HFF-Myc (cell line): ENCODE measurements around the gene TAF10.
A peak's percentile ranks its signal among the peaks of the same experiment; 100 is the strongest.

Experiments used
- DNase-seq: peaks from one replicate; pipeline ENCODE4 v3.0.0-alpha.2; 2011; ENCODE audit warnings: low read depth; ENCODE audit errors: extremely low read depth
- H3K4me3 ChIP-seq: replicated peaks from 2 replicates; pipeline ENCODE4 v1.5.1; 2011; ENCODE audit warnings: low read depth, mild to moderate bottlenecking, control low read depth, low read length
- TF ChIP-seq, protein P1 (sequence below): IDR thresholded peaks from 2 replicates; pipeline ENCODE4 v1.5.1; 2012; ENCODE audit warnings: mild to moderate bottlenecking, low read depth, low read length, control low read depth; ENCODE audit errors: missing control alignments

TAF10 gene

DNA sequence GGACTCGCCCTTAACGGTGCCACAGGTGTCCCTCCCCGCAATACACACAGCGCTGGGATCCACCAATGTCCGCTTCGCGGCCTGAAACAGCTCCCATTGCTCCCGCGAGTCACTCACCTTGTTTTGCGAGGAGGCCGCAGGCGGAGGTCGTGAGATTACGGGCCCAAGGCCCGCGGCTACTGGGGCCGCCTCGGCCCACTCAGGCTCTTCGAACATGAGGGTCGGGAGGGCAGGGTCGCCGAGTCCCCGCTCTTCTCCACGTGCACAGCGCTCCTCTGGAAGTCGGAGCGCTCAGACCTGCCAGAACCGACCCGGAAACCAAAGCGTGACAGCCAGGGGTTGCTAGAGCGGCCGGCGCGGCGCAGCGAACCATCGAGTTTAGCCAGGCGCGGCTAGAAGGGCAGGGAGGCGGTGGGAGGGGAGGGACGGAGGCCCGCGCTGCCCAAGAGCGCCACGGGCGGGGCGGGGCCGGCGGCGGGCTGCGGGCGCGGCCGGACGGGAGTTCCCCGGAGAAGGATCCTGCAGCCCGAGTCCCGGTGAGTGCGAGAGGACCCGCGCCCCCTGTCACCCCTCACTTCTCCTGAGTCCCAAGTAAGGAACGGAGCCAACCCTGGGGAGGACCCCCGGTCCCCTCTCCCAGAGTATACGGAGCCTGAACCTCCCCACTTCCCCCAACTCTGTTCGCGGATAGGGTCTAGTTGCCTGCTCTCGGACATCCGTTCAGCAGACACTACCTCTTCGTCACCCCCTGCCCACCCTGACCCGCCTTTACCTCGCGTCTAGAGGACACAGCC lies 8.5 kb downstream of the TAF10 start, which contains the start of the genes ILK and RRP8:
Gene ILK, plus strand, starts transcription at position 488 of the 794 bp plus-strand sequence. CDS start 498 bp downstream, outside the sequence.
Gene RRP8, minus strand, starts transcription at position 330 of the 794 bp plus-strand sequence. Its CDS starts 114 bp downstream, at position 216.
- TF ChIP-seq, protein P1, sequence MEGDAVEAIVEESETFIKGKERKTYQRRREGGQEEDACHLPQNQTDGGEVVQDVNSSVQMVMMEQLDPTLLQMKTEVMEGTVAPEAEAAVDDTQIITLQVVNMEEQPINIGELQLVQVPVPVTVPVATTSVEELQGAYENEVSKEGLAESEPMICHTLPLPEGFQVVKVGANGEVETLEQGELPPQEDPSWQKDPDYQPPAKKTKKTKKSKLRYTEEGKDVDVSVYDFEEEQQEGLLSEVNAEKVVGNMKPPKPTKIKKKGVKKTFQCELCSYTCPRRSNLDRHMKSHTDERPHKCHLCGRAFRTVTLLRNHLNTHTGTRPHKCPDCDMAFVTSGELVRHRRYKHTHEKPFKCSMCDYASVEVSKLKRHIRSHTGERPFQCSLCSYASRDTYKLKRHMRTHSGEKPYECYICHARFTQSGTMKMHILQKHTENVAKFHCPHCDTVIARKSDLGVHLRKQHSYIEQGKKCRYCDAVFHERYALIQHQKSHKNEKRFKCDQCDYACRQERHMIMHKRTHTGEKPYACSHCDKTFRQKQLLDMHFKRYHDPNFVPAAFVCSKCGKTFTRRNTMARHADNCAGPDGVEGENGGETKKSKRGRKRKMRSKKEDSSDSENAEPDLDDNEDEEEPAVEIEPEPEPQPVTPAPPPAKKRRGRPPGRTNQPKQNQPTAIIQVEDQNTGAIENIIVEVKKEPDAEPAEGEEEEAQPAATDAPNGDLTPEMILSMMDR: no peak
- peak within 1 kb of the TSS; percentile 92 for H3K4me3 ChIP-seq
- DNase-seq: peak; percentile 61

DNA sequence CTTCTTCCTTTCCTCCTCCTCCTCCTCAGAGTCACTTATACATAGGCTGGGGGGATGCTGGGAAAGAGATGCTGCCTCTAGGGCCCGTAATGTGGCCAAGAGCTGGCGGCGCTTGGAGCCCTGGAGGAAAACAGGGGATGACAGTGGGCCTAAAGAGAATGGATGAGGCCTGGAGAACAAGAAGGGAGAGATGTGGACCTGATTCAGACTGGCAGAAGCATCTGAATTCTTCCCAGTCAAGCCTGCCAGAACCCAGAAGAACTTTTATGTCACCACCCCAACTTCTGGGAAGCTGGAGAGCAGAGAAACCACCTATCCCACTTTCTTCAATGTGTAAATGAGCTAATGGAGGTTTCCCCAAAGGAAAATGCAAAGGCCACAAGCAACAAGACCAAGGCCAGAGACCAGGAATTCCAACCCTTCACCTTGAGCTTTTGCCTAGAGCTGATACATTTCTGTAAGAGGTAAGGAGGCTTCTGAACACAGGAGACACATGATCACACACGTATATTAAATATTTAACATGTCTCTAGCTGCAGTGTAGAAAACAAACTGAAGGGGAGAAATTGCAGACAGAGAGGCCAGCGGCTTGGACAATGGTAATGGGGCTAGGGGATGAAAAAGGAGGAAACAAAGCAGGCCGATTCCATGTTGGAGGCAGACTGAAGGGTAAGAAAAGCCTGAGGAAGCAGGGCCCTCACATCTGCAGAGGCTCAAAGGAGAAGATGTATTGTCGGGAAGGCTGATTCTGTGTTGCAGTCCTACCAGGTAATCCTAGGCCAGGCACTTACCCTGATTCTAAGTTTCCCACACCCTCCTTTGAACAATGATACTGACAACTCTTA lies 9.7 kb downstream of the TAF10 start:
- DNase-seq: no peak
- TF ChIP-seq, protein P1: no peak
- H3K4me3 ChIP-seq: peak overlapping the region; percentile 92

DNA sequence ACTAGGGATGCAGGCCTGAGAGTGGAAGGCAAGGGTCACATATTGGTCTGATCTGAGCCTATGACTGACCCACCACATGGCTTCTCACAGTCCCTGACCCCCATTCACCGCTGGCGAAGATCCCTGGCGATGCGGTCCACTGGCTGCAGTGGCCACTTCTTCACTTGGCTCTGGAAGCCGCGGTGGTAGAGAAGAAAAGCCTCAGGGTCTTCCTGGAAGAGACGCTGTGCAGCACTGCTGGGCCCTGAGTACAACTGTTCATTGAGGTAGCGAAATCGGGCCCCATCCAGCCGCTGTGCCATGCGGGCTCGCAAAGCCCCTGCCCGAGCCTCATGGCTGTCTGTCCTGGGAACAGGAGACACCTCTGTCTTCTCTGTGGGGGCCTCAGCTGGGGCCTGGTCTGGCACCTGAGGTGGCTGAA lies 11.0 kb downstream of the TAF10 start:
- H3K4me3 ChIP-seq: no peak overlapping the region
- DNase-seq: no peak
- TF ChIP-seq, protein P1: no peak

DNA sequence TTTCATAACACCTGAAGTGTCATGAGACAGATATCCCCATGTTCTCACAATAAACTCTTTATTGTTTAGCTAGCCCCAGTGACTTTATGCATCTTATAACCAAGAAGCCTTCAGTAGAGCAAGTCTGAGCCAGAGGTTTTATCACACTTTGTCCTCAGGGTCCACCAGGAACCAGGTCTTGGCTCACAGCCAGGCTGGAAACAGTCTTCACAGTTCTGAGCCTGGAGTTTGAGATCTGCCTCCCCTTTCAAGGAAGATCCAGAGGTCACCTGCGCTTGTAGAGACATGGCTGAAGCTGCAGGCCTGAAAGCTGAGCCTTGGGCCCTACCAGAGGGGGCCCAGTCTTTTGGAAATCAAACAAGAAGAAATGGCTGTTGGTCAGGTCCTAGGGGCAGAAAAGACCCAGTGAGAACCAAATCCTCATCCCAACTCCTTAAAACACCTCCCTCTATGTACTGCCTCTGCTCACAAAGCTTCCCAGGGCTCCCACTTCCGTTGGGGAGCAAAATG lies 12.1 kb downstream of the TAF10 start:
- H3K4me3 ChIP-seq: no peak overlapping the region
- TF ChIP-seq, protein P1: no peak
- DNase-seq: no peak

DNA sequence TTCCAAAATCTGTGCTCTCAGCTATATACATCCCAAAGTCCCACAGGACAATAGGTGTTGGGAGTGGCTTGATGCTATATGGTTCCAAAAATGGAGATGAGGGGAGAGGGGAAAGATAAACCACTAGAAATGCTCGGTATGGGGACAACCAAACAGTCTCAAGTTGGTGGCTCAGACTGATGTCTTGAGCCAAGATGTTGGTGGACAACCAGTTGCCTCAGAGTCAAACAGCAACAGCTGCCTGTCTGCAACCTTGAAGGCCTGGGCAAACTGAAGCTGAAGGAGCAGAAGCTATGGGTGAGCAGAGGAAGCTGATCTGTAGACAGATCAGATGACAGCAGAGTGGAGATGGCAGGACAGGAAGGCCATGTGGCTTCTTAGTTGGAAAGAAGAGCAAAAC lies 12.6 kb downstream of the TAF10 start:
- TF ChIP-seq, protein P1: no peak
- H3K4me3 ChIP-seq: no peak overlapping the region
- no peak for DNase-seq

DNA sequence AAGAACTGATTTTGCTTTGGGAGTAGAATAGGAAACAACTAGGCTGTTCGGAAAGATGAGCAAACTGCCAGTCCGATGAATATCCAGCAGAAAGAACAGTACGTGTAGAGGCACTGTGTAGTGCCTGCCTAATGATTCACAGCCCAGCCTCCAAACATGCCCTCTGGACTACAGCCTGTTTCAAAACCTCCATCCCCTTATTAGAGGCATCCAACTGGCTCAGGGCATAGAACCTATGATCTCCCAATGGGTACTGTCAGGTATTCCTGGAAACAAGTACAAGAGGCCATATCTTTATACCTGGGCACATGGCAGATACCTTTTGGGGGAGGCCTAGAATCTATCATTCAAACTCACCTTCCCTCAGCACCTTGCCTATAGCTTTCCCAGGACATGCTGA lies 13.5 kb downstream of the TAF10 start:
- DNase-seq: no peak
- H3K4me3 ChIP-seq: no peak overlapping the region
- TF ChIP-seq, protein P1: no peak
